BJ (cell line): ENCODE measurements around the gene MEIS2. TPM values are rescaled to one million over a fixed set of nuclear protein-coding genes. Genes with fewer than 3 reads are reported as not detected.

ENCODE experiments used
- CTCF ChIA-PET: fragments of 350-600 bp; formaldehyde crosslinking; extraction: SDS; loops from one replicate; lab custom pipeline; 2021; ENCODE audit warnings: antibody characterized with exemption, inconsistent platforms; lab: Yijun Ruan, JAX
- POLR2A ChIA-PET: fragments of 300-600 bp; sonication (Branson Sonifier 250); formaldehyde crosslinking; extraction: SDS; loops from one replicate; lab custom pipeline; 2021; ENCODE audit warnings: antibody characterized with exemption; lab: Charles Lee
- DNase-seq: peaks from one replicate; pipeline ENCODE4 v3.0.0-alpha.2; 2011; ENCODE audit warnings: low read depth
- H3K27me3 ChIP-seq: 2 replicates; pipeline ENCODE4 v1.6.0; 2011; ENCODE audit warnings: low read length; ENCODE audit not compliant: control insufficient read depth, insufficient read depth
- H3K36me3 ChIP-seq: 2 replicates; pipeline ENCODE4 v1.5.1; 2011; ENCODE audit warnings: low read length; ENCODE audit not compliant: control insufficient read depth, insufficient read depth
- H3K4me3 ChIP-seq: 2 replicates; pipeline ENCODE4 v1.5.1; 2011; ENCODE audit warnings: low read depth, mild to moderate bottlenecking, control low read depth, low read length
- CTCF ChIP-seq: IDR thresholded peaks from 2 replicates; pipeline ENCODE4 v1.5.1; 2011; ENCODE audit warnings: low read depth, mild to moderate bottlenecking, control low read depth, inconsistent platforms, low read length, moderate library complexity; ENCODE audit not compliant: insufficient read depth
- polyA plus RNA-seq: library from polyadenylated mRNA; depleted of rRNA; stranded (reverse); fragments of >200 nt; gene quantifications from 2 replicates; pipeline ENCODE4 v1.2.3, GENCODE V29; 2011

MEIS2 gene
- polyA plus RNA-seq, 1 experiment = 54.1 TPM

DNA sequence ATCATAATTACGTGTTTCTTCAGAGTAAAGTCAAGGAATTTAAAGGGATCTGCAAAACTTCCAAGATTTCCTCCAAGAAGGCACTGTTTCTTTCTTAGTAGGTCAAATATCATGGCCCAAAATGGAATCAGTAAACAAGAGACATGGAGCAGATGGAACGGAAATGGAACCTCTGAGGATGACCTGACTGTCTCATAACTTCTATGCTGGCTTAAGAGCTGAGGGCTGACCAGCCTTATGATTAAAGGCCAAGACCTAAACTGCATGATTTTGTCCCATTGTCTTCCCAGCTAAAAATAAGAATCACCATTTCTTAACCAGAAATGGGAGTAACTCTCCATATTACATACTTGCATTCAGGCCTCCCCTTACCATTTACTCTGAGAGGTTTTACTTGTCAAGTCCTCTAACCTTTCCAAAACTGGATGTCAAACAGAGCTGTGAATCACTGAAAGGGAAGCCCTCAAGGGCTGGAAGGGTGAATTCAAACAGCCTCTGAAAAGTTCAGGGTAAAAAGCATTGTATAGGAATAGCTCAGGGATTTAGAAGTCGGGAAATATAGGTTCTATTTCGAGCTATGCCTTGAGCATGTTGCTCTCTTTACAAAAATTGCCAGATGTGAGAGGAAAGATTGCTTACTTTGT is 103.7 kb downstream of the MEIS2 start:
- ChIA-PET CTCF (interaction anchor here (0.6 to 1.1 kb wide), 3 partner anchors 10 to 1484 kb away, joined by 3 to 4 read pairs (median 3); no protein-coding TSS in a partner anchor), POLR2A (no interaction called here)
- no peaks in the 10 kb centered on the region; the same call in 1 of the 2 replicates for H3K36me3 ChIP-seq
- no peak for DNase-seq
- no peak overlapping the region for H3K4me3 ChIP-seq
- TF ChIP-seq CTCF = no peak
- H3K27me3 ChIP-seq = no peaks in the 10 kb centered on the region

GRCh38 chr15:36996121-36996520 is 104.2 kb downstream of the MEIS2 start:
- TF ChIP-seq CTCF = no peak
- POLR2A ChIA-PET = no interaction called here
- Histone ChIP-seq H3K36me3 (no peaks in the 10 kb centered on the region; the same call in 1 of the 2 replicates), H3K27me3 (no peaks in the 10 kb centered on the region), H3K4me3 (no peak overlapping the region)
- CTCF ChIA-PET = interaction anchor here (0.7 to 1.1 kb wide), 2 partner anchors 10 to 45 kb away, joined by 3 to 4 read pairs; no protein-coding TSS in a partner anchor
- no peak for DNase-seq

DNA sequence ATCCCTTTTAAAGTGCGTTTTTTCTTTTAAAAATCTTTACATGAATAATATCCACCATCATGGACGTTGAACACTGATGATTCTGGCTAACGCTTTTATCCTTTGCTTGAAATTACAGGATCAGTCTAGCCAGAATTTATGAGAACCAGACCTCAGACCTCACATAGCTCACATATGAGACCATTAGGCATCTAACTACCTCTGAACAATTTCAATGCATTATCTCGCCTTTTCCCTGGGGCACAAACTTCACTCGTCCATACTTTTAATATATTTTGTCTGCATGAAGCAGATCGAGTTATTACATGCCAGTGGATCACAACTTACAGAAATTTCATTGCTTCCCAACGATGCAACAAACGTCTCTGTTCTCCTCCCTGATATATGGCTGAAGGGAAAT is 105.6 kb downstream of the MEIS2 start:
- no peak overlapping the region for H3K4me3 ChIP-seq
- DNase-seq = no peak
- TF ChIP-seq CTCF = no peak
- ChIA-PET CTCF (no interaction called here), POLR2A (no interaction called here)
- H3K36me3 ChIP-seq = no peaks in the 10 kb centered on the region; the same call in 1 of the 2 replicates
- H3K27me3 ChIP-seq = no peaks in the 10 kb centered on the region

DNA sequence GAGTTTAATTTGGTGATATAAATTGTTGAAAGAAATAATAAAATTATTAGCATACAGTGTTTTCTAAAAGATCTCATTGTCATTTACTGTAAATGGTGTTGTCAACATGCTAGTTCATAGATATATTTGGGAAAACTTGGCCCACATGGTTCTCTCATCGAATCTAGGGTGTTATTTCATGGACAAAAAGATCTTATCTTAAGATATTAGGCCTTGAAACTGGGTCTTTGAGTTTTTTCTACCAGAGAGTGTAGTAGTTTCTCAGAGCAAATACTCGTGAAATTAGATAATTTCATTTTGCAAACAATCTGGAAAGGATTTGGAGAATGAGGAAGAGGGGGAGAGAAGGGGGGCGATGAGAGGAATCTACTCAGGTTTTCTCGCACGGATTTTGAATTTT is 107.9 kb downstream of the MEIS2 start:
- ChIA-PET CTCF (no interaction called here), POLR2A (no interaction called here)
- no peak for TF ChIP-seq CTCF
- no peak for DNase-seq
- no peak overlapping the region for H3K4me3 ChIP-seq
- no peaks in the 10 kb centered on the region for H3K36me3 ChIP-seq
- H3K27me3 ChIP-seq = no peaks in the 10 kb centered on the region

DNA sequence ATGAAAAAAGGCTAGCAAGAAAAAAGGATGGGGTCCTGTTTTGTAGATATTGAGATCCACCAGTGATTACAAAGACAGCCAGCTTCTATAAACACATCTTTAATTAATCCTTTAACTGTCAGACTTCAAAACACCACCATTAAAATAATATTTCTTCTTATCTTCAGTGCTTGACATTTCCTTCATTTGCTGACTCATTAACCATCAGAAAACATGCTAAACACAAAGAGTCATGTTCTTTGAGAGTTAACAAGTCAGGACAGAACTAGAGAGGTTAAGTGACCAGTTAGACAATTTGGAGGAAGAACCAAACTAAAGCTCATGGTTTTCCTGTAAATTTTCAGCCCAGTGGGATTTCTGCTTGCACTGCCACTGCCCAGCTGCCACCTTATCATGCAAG is 111.4 kb downstream of the MEIS2 start:
- POLR2A ChIA-PET = no interaction called here
- no peak for DNase-seq
- no peak for TF ChIP-seq CTCF
- Histone ChIP-seq H3K36me3 (peaks cover 1% of the 10 kb centered on the region; the same call in 1 of the 2 replicates), H3K27me3 (no peaks in the 10 kb centered on the region), H3K4me3 (no peak overlapping the region)
- CTCF ChIA-PET = interaction anchor here (1.2 kb wide), 1 partner anchor 25 kb away, joined by 3 read pairs; no protein-coding TSS in a partner anchor
